ENCODE data around the gene RNH1.
A peak's percentile ranks its signal among the peaks of the same experiment; 100 is the strongest.
"Not testable (repeated sequence)": the region's sequence is repeated elsewhere in the genome, so short reads cannot be mapped to it uniquely, and the experiment has no call there.

RNH1 gene

GRCh38 chr11:516918-517685, 10.1 kb upstream of the RNH1 start:
- not testable (repeated sequence) for DNase-seq

GRCh38 chr11:516400-516799, 9.4 kb upstream of the RNH1 start:
- no peak for DNase-seq

DNA sequence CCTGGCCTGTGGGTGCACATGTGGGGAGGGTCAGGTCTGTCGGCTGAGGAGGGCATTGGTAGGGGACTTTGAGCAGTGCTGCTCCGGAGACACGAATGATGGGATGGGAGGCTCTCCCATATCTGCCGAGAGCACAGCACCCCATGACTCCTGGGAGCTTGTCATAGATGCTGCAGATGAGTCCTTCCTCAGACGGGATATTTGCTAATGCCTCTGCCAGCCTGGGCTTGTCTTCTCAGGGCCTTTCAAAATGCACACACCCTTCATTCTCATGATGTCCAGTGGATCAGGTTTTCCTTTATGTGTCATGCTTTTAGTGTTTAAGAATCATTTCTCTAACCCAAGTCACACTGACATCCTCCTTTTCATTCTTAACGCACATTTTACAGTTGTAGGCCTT, 8.1 kb upstream of the RNH1 start:
- DNase-seq, result no peak

GRCh38 chr11:514606-515005, 7.6 kb upstream of the RNH1 start:
- DNase-seq, result no peak

GRCh38 chr11:512761-513595, 5.9 kb upstream of the RNH1 start:
- no peak for DNase-seq

GRCh38 chr11:508956-509355, 1.9 kb upstream of the RNH1 start:
- no peak for DNase-seq

DNA sequence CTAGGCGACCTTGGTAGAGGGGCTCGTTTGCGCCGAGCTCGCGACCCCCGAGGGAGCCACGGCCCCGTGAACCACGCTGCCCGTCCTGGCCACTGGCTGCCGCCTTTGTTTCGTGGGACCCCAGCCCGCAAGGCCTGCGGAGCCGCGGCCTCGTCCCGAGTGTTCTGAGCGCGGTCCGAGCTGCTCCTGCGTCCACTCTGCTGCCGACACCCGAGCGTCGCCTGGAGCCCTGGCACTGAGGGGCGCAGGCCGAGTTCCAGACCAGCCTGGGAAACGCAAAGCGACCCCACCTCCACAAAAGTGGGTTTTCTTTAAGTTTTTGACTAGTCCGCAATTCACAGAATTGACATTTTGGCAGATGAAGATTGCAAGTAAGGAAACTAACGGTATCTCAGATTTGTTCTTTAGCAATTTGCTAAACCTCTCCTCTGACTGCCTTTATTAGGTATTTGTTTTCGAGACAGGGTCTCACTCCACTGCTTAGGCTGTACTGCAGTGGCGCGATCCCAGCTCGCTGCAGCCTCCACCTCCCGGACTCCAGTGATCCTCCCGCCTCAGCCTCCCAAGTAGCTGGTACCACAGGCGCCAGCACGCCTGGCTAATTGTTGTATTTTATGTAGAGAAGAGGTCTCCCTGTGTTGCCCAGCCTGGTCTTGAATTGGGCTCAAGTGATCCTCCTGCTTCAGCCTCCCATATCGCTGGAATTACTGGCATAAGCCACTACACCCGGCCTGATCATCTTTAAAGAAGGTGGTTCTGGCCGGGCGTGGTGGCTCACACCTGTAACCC, 879 bp upstream of the RNH1 start:
- DNase-seq, result no peak

GRCh38 chr11:506238-506994, 626 bp downstream of the RNH1 start:
- DNase-seq, result peak; percentile 97

DNA sequence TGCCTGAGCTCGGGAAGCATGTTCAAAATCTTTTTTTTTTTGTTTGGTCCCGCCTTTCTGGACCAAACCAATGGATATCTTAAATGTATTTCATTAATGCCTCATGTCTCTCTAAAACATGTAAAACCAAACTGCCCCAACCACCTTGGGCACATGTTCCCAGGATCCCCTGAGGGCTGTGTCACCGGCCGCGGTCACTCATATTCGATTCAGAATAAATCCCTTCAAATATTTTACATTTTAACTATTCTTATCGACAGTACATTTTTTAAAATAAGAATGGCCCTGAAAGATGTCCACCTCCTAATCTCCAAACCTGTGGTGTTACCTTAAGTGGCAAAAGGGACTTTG, 2.1 kb downstream of the RNH1 start:
- no peak for DNase-seq

- DNase-seq, result peak; percentile 13
Measured at GRCh38 chr11:504053-504993, 2.7 kb downstream of the RNH1 start.

DNA sequence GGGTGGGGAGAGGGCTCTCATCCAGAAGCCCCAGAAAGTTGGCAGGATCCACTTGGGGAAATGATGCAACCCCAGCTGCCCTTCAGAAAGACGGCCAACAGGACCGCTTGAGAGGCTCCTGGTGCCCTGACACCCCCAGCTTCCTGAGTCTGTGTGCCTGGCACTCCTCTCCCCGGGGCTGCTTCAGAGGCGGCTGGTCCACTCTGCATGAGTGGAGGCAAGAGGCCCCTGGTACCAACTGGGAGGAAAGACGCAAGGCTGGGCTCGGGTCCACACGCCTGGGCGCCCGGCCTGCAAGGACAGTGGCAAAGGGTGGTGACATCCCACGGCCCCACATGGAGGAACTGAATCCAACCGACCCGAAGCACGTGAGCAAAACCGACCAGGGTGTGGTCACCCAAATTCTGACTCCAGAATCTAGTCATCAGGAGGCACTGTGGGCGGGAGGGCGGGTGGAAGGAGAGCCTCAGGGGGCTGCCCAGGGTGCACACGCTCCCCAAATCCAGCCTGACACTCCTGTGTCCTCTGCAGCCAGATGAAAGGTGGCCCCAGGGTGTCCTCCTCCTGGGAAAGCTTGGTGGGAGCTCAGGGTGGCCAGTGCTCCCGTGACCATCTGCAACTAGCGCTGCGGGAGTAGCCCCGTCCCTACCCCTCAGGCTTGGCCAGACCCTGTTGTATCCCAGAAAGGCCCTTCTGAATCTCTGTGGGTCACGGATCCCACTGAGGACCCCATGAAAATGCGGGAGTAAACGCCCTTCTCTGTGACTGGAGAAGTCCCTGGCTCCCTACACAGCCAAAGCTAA, 3.7 kb downstream of the RNH1 start:
- DNase-seq, result peak; percentile 18

- no peak for DNase-seq
Measured at GRCh38 chr11:502288-503178, 4.5 kb downstream of the RNH1 start.

GRCh38 chr11:501683-502287, 5.3 kb downstream of the RNH1 start:
- DNase-seq, result no peak

GRCh38 chr11:501001-501682, 5.9 kb downstream of the RNH1 start:
- no peak for DNase-seq

GRCh38 chr11:499201-500076, 7.6 kb downstream of the RNH1 start:
- DNase-seq, result no peak

- DNase-seq, result no peak
Measured at GRCh38 chr11:498297-499181, 8.5 kb downstream of the RNH1 start.

Measured in fibroblast of skin of right quadriceps (primary cell).